Right atrium auricular region (tissue), 2 donors: ENCODE measurements around the gene AIFM3. TPM values are rescaled to one million over a fixed set of nuclear protein-coding genes. Genes with fewer than 3 reads are reported as not detected.
"Not testable (repeated sequence)": the region's sequence is repeated elsewhere in the genome, so short reads cannot be mapped to it uniquely, and the experiment has no call there.

Source experiments
- DNase-seq: peaks from one replicate; pipeline ENCODE4 v3.0.0-alpha.2; 2019; ENCODE audit warnings: low spot score
- H3K27ac ChIP-seq, 2 donors: fragments of 200-600 bp; sonication (generic); 1 replicate in 1 of 2; 2 replicates in 1 of 2; pipeline ENCODE4 v1.5.1; 2016 to 2019
- H3K27me3 ChIP-seq, 2 donors: fragments of 200-600 bp; sonication (generic); one replicate each; pipeline versions ENCODE4 v1.5.1 to v1.6.0; 2017 to 2019
- H3K36me3 ChIP-seq: fragments of 200-600 bp; sonication (generic); one replicate; pipeline ENCODE4 v1.5.1; 2016
- H3K4me1 ChIP-seq, 2 donors: fragments of 200-600 bp; sonication (generic); one replicate each; pipeline versions ENCODE4 v1.5.1 to v1.6.0; 2017 to 2019
- H3K4me3 ChIP-seq, 2 donors: fragments of 200-600 bp; sonication (generic); 1 replicate in 1 of 2; 2 replicates in 1 of 2; pipeline ENCODE4 v1.5.1; 2017 to 2019; ENCODE audit warnings: mild to moderate bottlenecking in 1 of 2, moderate library complexity in 1 of 2
- H3K9me3 ChIP-seq, 2 donors: fragments of 200-600 bp; sonication (generic); one replicate each; pipeline ENCODE4 v1.5.1; 2019
- CTCF ChIP-seq, 2 donors: fragments of 200-600 bp; sonication (generic); IDR thresholded peaks; one replicate each; pipeline ENCODE4 v1.5.1; 2019; ENCODE audit warnings: antibody characterized with exemption in 2 of 2
- total RNA-seq, 2 donors: library from RNA; depleted of rRNA; stranded (reverse); fragments of >200 nt; gene quantifications; one replicate each; pipeline ENCODE4 v1.1.0, GENCODE V29; 2016

The AIFM3 gene
- total RNA-seq, 2 donors from 2014 or later: 0.75 to 1.0 TPM

- H3K4me3 ChIP-seq: no peak overlapping the region
- H3K36me3 ChIP-seq: no peaks in the 10 kb centered on the region
- no peak overlapping the region for H3K27ac ChIP-seq
- TF ChIP-seq CTCF (IDR thresholded peaks at IDR 0.05): no peak
- DNase-seq: no peak
- no peaks in the 10 kb centered on the region for H3K27me3 ChIP-seq
- no peaks in the 10 kb centered on the region for H3K9me3 ChIP-seq
- H3K4me1 ChIP-seq: peaks cover 0 to 29% of the 10 kb centered on the region in 2 donors
Measured at GRCh38 chr22:20926243-20926642, 40.8 kb upstream of the AIFM3 start.

GRCh38 chr22:20927940-20928572 lies 39.0 kb upstream of the AIFM3 start:
- Histone ChIP-seq H3K9me3 (no peaks in the 10 kb centered on the region), H3K27me3 (no peaks in the 10 kb centered on the region), H3K36me3 (no peaks in the 10 kb centered on the region), H3K27ac (no peak overlapping the region), H3K4me3 (no peak overlapping the region), H3K4me1 (peaks cover 0 to 14% of the 10 kb centered on the region in 2 donors)
- TF ChIP-seq CTCF (IDR thresholded peaks at IDR 0.05): no peak
- DNase-seq: no peak

GRCh38 chr22:20928573-20928967 lies 38.5 kb upstream of the AIFM3 start:
- Histone ChIP-seq H3K27me3 (no peaks in the 10 kb centered on the region), H3K4me3 (no peak overlapping the region), H3K36me3 (no peaks in the 10 kb centered on the region), H3K9me3 (no peaks in the 10 kb centered on the region), H3K27ac (no peak overlapping the region), H3K4me1 (peaks cover 0 to 14% of the 10 kb centered on the region in 2 donors)
- no peak for TF ChIP-seq CTCF (IDR thresholded peaks at IDR 0.05)
- no peak for DNase-seq

GRCh38 chr22:20930004-20930403 lies 37.1 kb upstream of the AIFM3 start:
- Histone ChIP-seq H3K27me3 (no peaks in the 10 kb centered on the region), H3K36me3 (peaks cover 6% of the 10 kb centered on the region), H3K4me3 (no peak overlapping the region), H3K27ac (no peak overlapping the region), H3K4me1 (peaks cover 0 to 14% of the 10 kb centered on the region in 2 donors), H3K9me3 (no peaks in the 10 kb centered on the region)
- no peak for DNase-seq
- TF ChIP-seq CTCF (IDR thresholded peaks at IDR 0.05): no peak

GRCh38 chr22:20930435-20930834 lies 36.6 kb upstream of the AIFM3 start:
- H3K9me3 ChIP-seq, DNase-seq, H3K27ac ChIP-seq, H3K4me3 ChIP-seq, H3K27me3 ChIP-seq, H3K36me3 ChIP-seq: not testable (repeated sequence)
- peaks cover 0 to 15% of the 10 kb centered on the region in 2 donors for H3K4me1 ChIP-seq

- TF ChIP-seq CTCF (IDR thresholded peaks at IDR 0.05): no peak
- Histone ChIP-seq H3K4me1 (peaks cover 0 to 14% of the 10 kb centered on the region in 2 donors), H3K36me3 (peaks cover 10% of the 10 kb centered on the region), H3K27ac (no peak overlapping the region), H3K9me3 (no peaks in the 10 kb centered on the region), H3K4me3 (no peak overlapping the region), H3K27me3 (no peaks in the 10 kb centered on the region)
- DNase-seq: no peak
Measured at GRCh38 chr22:20931126-20931654, 35.9 kb upstream of the AIFM3 start.
